DND-41 (cell line): ENCODE data around the gene SUPT3H.

ENCODE experiments used
- ATAC-seq: fragments of 200-7000 bp; cut with Tn5 transposase; 3 replicates; pipeline ENCODE4 v1.9.1; 2021; ENCODE audit warnings: low read depth; ENCODE audit not compliant: insufficient read depth
- DNase-seq: peaks from one replicate; pipeline ENCODE4 v3.0.0-alpha.2; 2020
- H2AFZ ChIP-seq: 2 replicates; pipeline ENCODE4 v1.6.0; 2012; ENCODE audit warnings: low read depth, low read length
- H3K27ac ChIP-seq: 2 replicates; pipeline ENCODE4 v1.5.1; 2012; ENCODE audit warnings: low read length, inconsistent platforms
- H3K27me3 ChIP-seq: fragments of 200-600 bp; sonication (generic); 2 replicates; pipeline ENCODE4 v1.6.0; 2012; ENCODE audit warnings: low read length, mild to moderate bottlenecking, inconsistent platforms; ENCODE audit not compliant: insufficient read depth, poor library complexity
- H3K36me3 ChIP-seq: 2 replicates; pipeline ENCODE4 v1.5.1; 2012; ENCODE audit warnings: low read length, inconsistent platforms; ENCODE audit not compliant: insufficient read depth
- H3K4me1 ChIP-seq: 2 replicates; pipeline ENCODE4 v1.5.1; 2012; ENCODE audit warnings: mild to moderate bottlenecking, low read length; ENCODE audit not compliant: insufficient read depth
- H3K4me2 ChIP-seq: 2 replicates; pipeline ENCODE4 v1.6.0; 2012; ENCODE audit warnings: mild to moderate bottlenecking, moderate library complexity, low read length, inconsistent platforms; ENCODE audit not compliant: insufficient read depth
- H3K4me3 ChIP-seq, 2 experiments: fragments of 200-600 bp in 1 of 2; shearing (Covaris generic) in 1 of 2; 2 replicates each; pipeline ENCODE4 v1.5.1; 2012 to 2016; ENCODE audit warnings: inconsistent platforms in 2 of 2, low read length in 2 of 2, mild to moderate bottlenecking in 2 of 2, low read depth in 1 of 2, moderate library complexity in 1 of 2
- H3K79me2 ChIP-seq: 2 replicates; pipeline ENCODE4 v1.6.0; 2012; ENCODE audit warnings: low read length, inconsistent platforms; ENCODE audit not compliant: insufficient read depth
- H3K9ac ChIP-seq: 2 replicates; pipeline ENCODE4 v1.6.0; 2012; ENCODE audit warnings: low read depth, mild to moderate bottlenecking, inconsistent platforms, low read length, moderate library complexity
- H3K9me3 ChIP-seq: 2 replicates; pipeline ENCODE4 v1.5.1; 2012; ENCODE audit warnings: low read length, moderate library complexity, mild to moderate bottlenecking, inconsistent platforms; ENCODE audit not compliant: insufficient read depth, severe bottlenecking
- H4K20me1 ChIP-seq: 2 replicates; pipeline ENCODE4 v1.6.0; 2012; ENCODE audit warnings: low read length; ENCODE audit not compliant: insufficient read depth
- CTCF ChIP-seq: IDR thresholded peaks from 2 replicates; pipeline ENCODE4 v1.5.1; 2012; ENCODE audit warnings: borderline replicate concordance, low read length, moderate library complexity, mild to moderate bottlenecking; ENCODE audit not compliant: poor library complexity, severe bottlenecking; ENCODE audit errors: extremely low read depth
- EZH2 ChIP-seq: IDR thresholded peaks from 3 replicates; pipeline ENCODE4 v1.6.1; 2012; ENCODE audit warnings: borderline replicate concordance, low read depth, mild to moderate bottlenecking, moderate library complexity, low read length, inconsistent platforms; ENCODE audit not compliant: severe bottlenecking

SUPT3H gene

GRCh38 chr6:45421709-45422502 is 44.2 kb upstream of the SUPT3H start:
- H3K79me2 ChIP-seq = peaks cover 43% of the 10 kb centered on the region
- peak overlapping the region; percentile 65 for H3K4me2 ChIP-seq
- H3K36me3 ChIP-seq = no peaks in the 10 kb centered on the region; the same call in 1 of the 2 replicates
- peaks cover 53% of the 10 kb centered on the region for H3K4me1 ChIP-seq
- DNase-seq (peak; percentile 65), ATAC-seq (peak; percentile 63)
- no peaks in the 10 kb centered on the region for H3K9me3 ChIP-seq
- TF ChIP-seq EZH2 (no peak), CTCF (peak; percentile 58)
- peak overlapping the region; percentile 87 for H3K27ac ChIP-seq
- H3K4me3 ChIP-seq = peak overlapping the region; percentile 66 to 69
- peak overlapping the region; percentile 75 for H2AFZ ChIP-seq
- no peaks in the 10 kb centered on the region for H3K27me3 ChIP-seq
- H4K20me1 ChIP-seq = no peaks in the 10 kb centered on the region
- peak overlapping the region; percentile 69 for H3K9ac ChIP-seq

- no peaks in the 10 kb centered on the region; the same call in 1 of the 2 replicates for H3K36me3 ChIP-seq
- H3K4me3 ChIP-seq = peak overlapping the region; percentile 65 to 69
- ATAC-seq (peak; percentile 46), DNase-seq (no peak)
- H3K27ac ChIP-seq = peak overlapping the region; percentile 87
- peak overlapping the region; percentile 69 for H3K9ac ChIP-seq
- H4K20me1 ChIP-seq = no peaks in the 10 kb centered on the region
- peaks cover 45% of the 10 kb centered on the region for H3K4me1 ChIP-seq
- TF ChIP-seq EZH2 (no peak), CTCF (no peak)
- H3K27me3 ChIP-seq = no peaks in the 10 kb centered on the region
- H3K79me2 ChIP-seq = peaks cover 41% of the 10 kb centered on the region
- peak overlapping the region; percentile 70 for H2AFZ ChIP-seq
- H3K4me2 ChIP-seq = peak overlapping the region; percentile 65
- no peaks in the 10 kb centered on the region for H3K9me3 ChIP-seq
These were observed 43.4 kb upstream of the SUPT3H start for GRCh38 chr6:45420909-45421708.

- no peak overlapping the region for H2AFZ ChIP-seq
- no peaks in the 10 kb centered on the region for H3K27me3 ChIP-seq
- peaks cover 41% of the 10 kb centered on the region for H3K79me2 ChIP-seq
- no peaks in the 10 kb centered on the region for H3K9me3 ChIP-seq
- H3K27ac ChIP-seq = peak overlapping the region; percentile 87; the same call in 1 of the 2 replicates
- H3K36me3 ChIP-seq = no peaks in the 10 kb centered on the region; the same call in 1 of the 2 replicates
- H3K4me1 ChIP-seq = peaks cover 38% of the 10 kb centered on the region
- peak overlapping the region; percentile 65 for H3K4me2 ChIP-seq
- H4K20me1 ChIP-seq = no peaks in the 10 kb centered on the region
- no peak for ATAC-seq
- H3K4me3 ChIP-seq = peak overlapping the region in 1 of 2 experiments; percentile 69; a peak in 1 of 4 replicates
- peak overlapping the region; percentile 69 for H3K9ac ChIP-seq
- TF ChIP-seq CTCF (no peak), EZH2 (no peak)
- DNase-seq = no peak
These were observed 42.6 kb upstream of the SUPT3H start for GRCh38 chr6:45420083-45420908.
